HL-60 (cell line): ENCODE measurements around the gene KIAA1549.

ENCODE experiments used
- CTCF ChIP-seq: IDR thresholded peaks from one replicate; pipeline ENCODE4 v1.5.1; 2011; ENCODE audit warnings: low read length, control low read depth, inconsistent platforms; ENCODE audit not compliant: insufficient read depth
- POLR2AphosphoS5 ChIP-seq: IDR thresholded peaks from 2 replicates; pipeline ENCODE4 v1.6.1; 2012; ENCODE audit warnings: low read depth
- TF ChIP-seq, protein P1 (sequence below): IDR thresholded peaks from 2 replicates; pipeline ENCODE4 v1.6.1; 2012; ENCODE audit warnings: low read depth; ENCODE audit not compliant: insufficient replicate concordance

- TF ChIP-seq CTCF, result no peak
- TF ChIP-seq POLR2AphosphoS5, result no peak
- TF ChIP-seq, protein P1, sequence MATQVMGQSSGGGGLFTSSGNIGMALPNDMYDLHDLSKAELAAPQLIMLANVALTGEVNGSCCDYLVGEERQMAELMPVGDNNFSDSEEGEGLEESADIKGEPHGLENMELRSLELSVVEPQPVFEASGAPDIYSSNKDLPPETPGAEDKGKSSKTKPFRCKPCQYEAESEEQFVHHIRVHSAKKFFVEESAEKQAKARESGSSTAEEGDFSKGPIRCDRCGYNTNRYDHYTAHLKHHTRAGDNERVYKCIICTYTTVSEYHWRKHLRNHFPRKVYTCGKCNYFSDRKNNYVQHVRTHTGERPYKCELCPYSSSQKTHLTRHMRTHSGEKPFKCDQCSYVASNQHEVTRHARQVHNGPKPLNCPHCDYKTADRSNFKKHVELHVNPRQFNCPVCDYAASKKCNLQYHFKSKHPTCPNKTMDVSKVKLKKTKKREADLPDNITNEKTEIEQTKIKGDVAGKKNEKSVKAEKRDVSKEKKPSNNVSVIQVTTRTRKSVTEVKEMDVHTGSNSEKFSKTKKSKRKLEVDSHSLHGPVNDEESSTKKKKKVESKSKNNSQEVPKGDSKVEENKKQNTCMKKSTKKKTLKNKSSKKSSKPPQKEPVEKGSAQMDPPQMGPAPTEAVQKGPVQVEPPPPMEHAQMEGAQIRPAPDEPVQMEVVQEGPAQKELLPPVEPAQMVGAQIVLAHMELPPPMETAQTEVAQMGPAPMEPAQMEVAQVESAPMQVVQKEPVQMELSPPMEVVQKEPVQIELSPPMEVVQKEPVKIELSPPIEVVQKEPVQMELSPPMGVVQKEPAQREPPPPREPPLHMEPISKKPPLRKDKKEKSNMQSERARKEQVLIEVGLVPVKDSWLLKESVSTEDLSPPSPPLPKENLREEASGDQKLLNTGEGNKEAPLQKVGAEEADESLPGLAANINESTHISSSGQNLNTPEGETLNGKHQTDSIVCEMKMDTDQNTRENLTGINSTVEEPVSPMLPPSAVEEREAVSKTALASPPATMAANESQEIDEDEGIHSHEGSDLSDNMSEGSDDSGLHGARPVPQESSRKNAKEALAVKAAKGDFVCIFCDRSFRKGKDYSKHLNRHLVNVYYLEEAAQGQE, result no peak
These were observed 20.0 kb downstream of the KIAA1549 start for GRCh38 chr7:138961159-138961558.
